Progenitor cell of endocrine pancreas (in vitro differentiated cells): ENCODE data around the gene DPH5. TPM values are rescaled to one million over a fixed set of nuclear protein-coding genes. Genes with fewer than 3 reads are reported as not detected.

Experiments
- DNase-seq: peaks from one replicate; pipeline ENCODE4 v3.0.0; 2021; ENCODE audit warnings: low spot score; ENCODE audit not compliant: unreplicated experiment
- H3K27ac Mint-ChIP-seq: 2 replicates; pipeline ENCODE4 v1.8.0; 2021; ENCODE audit warnings: mild to moderate bottlenecking, moderate library complexity, mixed read lengths
- H3K27me3 Mint-ChIP-seq: 2 replicates; pipeline ENCODE4 v1.8.0; 2021; ENCODE audit warnings: mixed read lengths
- H3K36me3 Mint-ChIP-seq: 2 replicates; pipeline ENCODE4 v1.8.0; 2022; ENCODE audit warnings: mixed read lengths; ENCODE audit not compliant: insufficient read depth
- H3K4me1 Mint-ChIP-seq: 2 replicates; pipeline ENCODE4 v1.8.0; 2021; ENCODE audit warnings: low read depth, mixed read lengths
- H3K4me3 Mint-ChIP-seq: 2 replicates; pipeline ENCODE4 v1.8.0; 2021; ENCODE audit warnings: low read depth, mild to moderate bottlenecking, moderate library complexity, mixed read lengths
- H3K9me3 Mint-ChIP-seq: 2 replicates; pipeline ENCODE4 v1.8.0; 2021; ENCODE audit warnings: low read depth, mixed read lengths
- CTCF ChIP-seq: fragments of 200-600 bp; sonication (generic); IDR thresholded peaks from one replicate; pipeline ENCODE4 v1.5.0; 2021; ENCODE audit warnings: antibody characterized with exemption, mild to moderate bottlenecking; ENCODE audit not compliant: unreplicated experiment
- total RNA-seq: library from RNA; stranded (reverse); gene quantifications from 2 replicates; pipeline ENCODE4 v1.2.1, GENCODE V29; 2021

The DPH5 gene
- total RNA-seq, 1 donor from 2014 or later, result 48.2 TPM

GRCh38 chr1:100995198-100995988 is 30.2 kb downstream of the DPH5 start:
- H3K9me3 Mint-ChIP-seq, result no peaks in the 10 kb centered on the region
- DNase-seq, result no peak
- no peak overlapping the region for H3K27ac Mint-ChIP-seq
- no peaks in the 10 kb centered on the region for H3K27me3 Mint-ChIP-seq
- H3K4me1 Mint-ChIP-seq, result no peaks in the 10 kb centered on the region
- no peak overlapping the region for H3K4me3 Mint-ChIP-seq
- TF ChIP-seq CTCF, result no peak
- peaks cover 18% of the 10 kb centered on the region for H3K36me3 Mint-ChIP-seq

- H3K9me3 Mint-ChIP-seq, result no peaks in the 10 kb centered on the region
- DNase-seq, result no peak
- H3K4me1 Mint-ChIP-seq, result no peaks in the 10 kb centered on the region
- no peak overlapping the region for H3K27ac Mint-ChIP-seq
- TF ChIP-seq CTCF, result no peak
- H3K36me3 Mint-ChIP-seq, result peaks cover 17% of the 10 kb centered on the region
- H3K27me3 Mint-ChIP-seq, result no peaks in the 10 kb centered on the region
- H3K4me3 Mint-ChIP-seq, result no peak overlapping the region
Observed at GRCh38 chr1:100989306-100990077, 36.1 kb downstream of the DPH5 start.

GRCh38 chr1:100988121-100988520 is 37.5 kb downstream of the DPH5 start:
- no peak overlapping the region for H3K4me3 Mint-ChIP-seq
- no peaks in the 10 kb centered on the region for H3K4me1 Mint-ChIP-seq
- no peak for TF ChIP-seq CTCF
- no peaks in the 10 kb centered on the region for H3K9me3 Mint-ChIP-seq
- no peaks in the 10 kb centered on the region for H3K27me3 Mint-ChIP-seq
- DNase-seq, result no peak
- H3K27ac Mint-ChIP-seq, result no peak overlapping the region
- peaks cover 18% of the 10 kb centered on the region for H3K36me3 Mint-ChIP-seq

- Mint-ChIP-seq H3K4me3 (no peak overlapping the region), H3K36me3 (peaks cover 13% of the 10 kb centered on the region), H3K9me3 (no peaks in the 10 kb centered on the region), H3K27me3 (no peaks in the 10 kb centered on the region), H3K4me1 (no peaks in the 10 kb centered on the region), H3K27ac (no peak overlapping the region)
- no peak for TF ChIP-seq CTCF
- DNase-seq, result no peak
Observed at GRCh38 chr1:100982793-100983192, 42.8 kb downstream of the DPH5 start.

- no peak for TF ChIP-seq CTCF
- H3K27ac Mint-ChIP-seq, result no peak overlapping the region
- H3K36me3 Mint-ChIP-seq, result peaks cover 18% of the 10 kb centered on the region
- peaks cover 12% of the 10 kb centered on the region for H3K4me1 Mint-ChIP-seq
- H3K4me3 Mint-ChIP-seq, result no peak overlapping the region
- H3K27me3 Mint-ChIP-seq, result no peaks in the 10 kb centered on the region
- no peak for DNase-seq
- no peaks in the 10 kb centered on the region for H3K9me3 Mint-ChIP-seq
Observed at GRCh38 chr1:100979631-100980030, 46.0 kb downstream of the DPH5 start.
